HG03469 (cell line): Measurements from ENCODE around the gene GRIA1.

Experiments
- ATAC-seq: cut with Tn5 transposase; IDR thresholded peaks from one replicate; pipeline ENCODE4 v1.9.1; 2021; ENCODE audit warnings: mild to moderate bottlenecking, moderate library complexity, moderate number of reproducible peaks; ENCODE audit not compliant: unreplicated experiment

GRIA1 gene

DNA sequence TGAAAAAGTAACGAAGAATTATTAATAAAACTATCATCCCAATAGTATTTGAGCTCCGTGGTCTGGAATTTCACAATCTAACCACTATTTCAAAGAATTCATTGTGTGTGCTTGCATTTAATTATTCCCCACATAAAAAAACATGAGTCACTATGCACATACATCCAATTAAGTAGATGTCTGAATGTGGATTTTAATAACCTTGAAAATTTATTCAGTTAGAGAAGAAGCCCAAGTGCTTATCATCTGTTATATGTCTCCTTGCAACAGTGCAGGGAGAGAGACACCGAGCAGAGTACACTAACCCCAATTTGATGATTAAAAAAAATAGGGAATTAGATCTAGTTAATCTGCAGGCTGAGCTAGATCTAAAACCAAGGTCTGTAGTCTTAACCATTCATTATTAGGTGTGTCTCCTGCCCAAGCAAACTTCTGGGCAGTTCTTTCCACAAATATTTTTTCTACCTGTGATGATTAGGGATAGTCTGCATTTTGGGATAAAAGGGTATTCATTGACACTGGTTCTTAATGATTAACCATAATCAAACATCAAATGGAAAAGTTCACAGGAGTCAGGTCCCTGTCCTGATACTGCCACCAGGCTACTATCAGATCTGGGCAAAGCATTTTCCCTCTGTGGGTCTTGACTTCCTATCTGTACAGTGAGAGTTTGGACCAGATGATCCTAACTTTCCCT, 164.2 kb downstream of the GRIA1 start:
- ATAC-seq: no peak

DNA sequence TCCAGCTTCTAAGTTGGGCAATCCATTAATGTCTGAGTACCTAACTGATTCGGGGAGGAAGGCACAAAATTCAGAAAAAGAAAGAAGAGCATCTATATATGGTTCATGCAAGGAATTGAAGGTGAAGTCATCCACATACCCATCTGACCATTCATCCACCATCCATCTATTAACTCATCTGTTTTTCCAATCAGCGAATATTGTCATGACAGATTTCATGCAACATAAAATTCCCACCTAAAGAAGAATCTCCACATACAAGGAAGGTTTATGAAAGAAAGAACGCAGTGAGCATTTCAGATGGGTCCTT, 164.7 kb downstream of the GRIA1 start:
- no peak for ATAC-seq

DNA sequence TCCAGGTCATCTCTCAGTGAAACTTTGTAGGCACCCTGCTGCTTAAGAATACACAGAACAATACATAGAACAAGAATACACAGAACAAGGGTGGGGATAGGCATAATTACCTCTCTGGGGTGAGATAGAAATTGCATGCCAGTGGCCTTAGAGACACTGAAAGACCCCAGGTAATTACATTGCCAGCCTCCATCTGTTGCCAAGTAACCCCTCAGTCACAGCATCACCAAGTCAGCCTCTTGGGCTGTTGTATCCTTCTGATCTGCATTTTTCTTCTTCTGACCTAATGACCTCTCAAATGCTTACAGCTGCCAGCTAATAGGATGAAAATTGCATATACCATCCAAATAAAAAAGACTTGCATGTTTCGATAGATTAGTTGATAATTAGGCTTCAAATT, 167.7 kb downstream of the GRIA1 start:
- no peak for ATAC-seq

DNA sequence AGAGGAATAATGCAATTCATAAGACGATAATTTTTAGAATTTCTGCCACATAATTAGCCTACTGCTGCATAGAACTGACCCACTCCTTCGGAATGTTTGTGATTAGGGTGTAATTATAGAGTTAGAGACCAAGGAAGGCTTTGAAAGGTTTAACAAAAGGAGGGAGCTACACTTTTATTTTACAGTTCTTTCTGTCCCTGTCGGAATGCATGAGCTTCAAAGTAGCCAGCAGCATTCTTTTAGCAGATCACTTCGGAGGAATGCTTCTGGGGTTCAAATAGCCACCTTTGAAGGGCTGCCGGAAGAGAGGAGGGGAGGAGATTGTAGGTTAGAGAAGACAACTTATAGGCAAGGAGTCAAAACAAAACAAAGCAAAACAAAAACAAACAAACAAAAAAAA, 168.1 kb downstream of the GRIA1 start:
- no peak for ATAC-seq

DNA sequence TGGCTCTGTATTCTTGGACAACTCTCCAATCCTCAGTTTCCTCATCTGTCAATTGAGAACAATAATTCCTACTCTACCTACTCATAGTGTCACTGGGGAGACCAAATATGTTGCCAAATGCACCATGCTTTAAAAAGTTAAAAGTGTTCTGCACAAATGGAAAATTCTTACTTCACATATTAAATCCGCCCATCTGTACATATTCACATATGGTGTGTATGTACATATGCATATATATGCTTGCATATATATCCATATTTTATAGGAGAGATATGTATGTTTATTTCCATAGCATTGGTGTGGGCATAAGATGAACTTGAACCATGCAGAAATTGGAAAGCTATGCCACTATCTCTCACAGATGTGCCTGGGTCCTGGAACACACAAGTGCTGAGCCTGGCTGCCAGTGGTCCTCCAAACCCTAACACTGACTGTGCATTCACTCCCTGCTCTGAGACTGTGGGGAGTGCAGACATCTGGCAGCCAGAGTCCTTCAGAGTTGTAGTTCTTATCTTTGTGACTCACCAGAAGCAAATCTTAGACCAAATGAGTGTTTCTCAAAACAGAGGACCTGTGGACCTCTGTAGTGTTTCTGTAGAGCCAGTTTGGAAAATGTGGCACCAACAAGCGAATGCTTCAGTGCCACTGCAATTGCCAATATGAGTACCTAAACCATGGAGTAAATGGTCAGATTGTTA, 168.7 kb downstream of the GRIA1 start:
- ATAC-seq: no peak

DNA sequence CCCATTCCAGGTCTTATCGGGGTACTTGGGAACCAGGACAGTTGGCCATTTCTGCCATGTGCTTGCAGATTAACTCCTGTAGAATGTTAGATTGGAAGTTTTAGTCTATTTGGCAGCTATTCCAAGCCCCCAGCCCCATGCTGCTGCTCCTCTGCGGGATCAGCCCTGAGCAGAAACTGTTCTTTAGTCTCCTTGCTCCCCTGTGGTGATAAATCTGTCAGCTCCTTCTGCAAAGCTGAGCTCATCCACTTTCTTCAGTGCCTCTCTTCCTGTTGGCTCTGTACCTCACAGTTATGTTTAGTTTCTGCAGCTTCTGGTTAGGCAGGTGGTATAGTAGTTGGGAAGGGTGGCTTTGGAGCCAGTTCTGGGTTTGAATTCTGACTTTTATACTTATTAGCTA, 170.4 kb downstream of the GRIA1 start:
- no peak for ATAC-seq

DNA sequence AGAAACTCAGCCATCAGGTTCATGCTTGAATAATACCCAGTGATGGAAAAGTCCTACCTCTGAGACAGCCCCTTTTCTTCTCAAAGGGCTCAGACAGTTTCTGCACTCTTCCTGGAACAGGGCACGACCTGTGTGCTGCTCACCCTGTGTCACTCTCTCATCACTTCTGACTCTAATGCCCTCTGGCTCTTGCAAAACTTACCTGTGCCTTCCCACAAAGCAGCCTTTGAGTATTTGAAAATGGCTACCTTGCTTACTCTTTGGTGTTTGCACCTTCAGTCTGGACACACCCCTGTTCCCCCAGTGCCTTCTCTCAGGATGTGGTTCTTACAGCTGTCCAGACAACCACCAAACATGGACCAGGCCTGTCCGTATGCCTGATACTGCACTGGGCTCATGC, 171.4 kb downstream of the GRIA1 start:
- ATAC-seq: no peak

DNA sequence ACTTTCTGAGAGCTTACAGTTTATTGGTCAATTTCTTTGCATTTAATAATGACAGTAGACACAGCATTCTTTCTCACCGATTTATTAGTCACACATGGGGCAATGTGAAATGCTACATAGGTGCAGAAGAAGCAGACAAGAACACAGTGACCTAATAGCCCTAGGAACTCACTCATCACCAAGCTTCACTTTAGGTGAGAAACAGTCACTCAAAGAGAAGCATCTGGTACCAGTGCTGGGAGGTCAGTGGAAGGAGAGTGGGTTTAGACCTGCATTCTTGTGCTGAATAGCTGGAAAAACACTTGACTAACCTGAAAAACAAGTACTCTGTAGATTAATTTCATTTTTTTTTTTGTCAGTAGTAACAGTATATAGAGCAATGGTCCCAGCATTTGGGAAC, 179.6 kb downstream of the GRIA1 start:
- ATAC-seq: no peak

DNA sequence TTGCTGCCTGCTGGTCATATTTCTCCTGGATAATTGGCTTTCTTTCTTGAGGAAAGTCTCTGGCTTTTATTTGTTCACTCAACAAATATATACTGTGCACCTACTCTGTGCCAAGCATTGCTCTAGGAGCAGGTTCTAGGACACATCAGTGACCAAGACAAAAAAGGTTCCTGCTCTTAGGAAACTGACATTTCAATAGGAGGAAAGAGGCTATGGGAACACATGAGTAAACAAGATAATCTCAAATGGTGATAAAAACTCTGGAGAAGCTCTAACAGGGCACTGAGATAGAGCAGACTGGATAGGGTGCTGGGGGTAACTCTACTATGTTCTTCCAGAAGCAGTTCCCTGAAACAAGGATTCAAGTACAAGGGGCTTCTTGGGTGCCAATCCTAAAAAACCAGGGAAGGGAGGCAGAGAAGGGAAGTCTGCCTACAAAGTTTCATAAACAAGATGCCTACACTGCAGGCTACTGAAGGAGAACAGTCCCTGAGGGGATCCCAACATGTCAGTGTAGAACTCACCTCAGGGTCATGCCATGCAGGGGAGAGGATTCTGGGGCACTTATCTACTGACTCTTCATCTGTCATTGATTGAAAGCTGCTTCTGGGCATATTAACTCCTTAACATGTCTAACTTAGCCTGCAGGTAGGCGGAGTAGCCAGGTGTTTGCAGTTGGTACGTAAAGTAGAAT, 181.3 kb downstream of the GRIA1 start:
- no peak for ATAC-seq

DNA sequence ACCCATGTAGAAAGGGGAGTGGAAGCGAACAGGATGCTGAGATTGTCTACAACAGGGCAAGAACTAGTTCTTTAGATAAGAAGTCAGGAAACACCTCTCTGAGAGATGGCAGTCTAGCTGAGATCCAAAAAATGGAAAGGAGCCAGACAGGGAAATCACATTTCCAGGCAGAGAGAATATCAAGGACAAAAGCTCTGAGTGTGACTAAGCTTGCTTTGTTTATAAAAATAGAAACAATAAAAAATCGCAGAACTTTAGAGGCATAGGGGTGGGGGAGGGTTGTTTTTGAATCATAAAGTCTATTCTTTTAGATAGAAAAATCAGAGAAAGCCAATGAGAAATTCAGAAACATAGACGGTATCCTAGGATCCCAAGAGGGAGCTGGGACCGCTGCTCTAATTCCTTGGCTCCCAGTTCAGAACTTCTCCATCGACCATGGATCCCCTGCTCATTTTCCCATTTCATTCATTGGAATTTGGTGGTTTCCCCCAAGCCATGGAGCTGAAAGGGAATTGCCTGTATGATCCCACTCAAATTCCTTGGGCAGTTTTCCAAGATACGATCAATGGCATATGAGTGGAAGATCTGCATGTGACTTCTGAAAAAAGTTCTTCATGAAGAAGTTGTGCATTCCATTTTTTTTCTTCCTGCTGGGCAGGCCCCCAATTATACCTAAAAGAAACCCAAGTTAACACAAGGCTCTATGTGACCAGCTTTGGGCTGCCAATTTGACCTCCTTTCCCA, 182.0 kb downstream of the GRIA1 start:
- ATAC-seq: no peak

DNA sequence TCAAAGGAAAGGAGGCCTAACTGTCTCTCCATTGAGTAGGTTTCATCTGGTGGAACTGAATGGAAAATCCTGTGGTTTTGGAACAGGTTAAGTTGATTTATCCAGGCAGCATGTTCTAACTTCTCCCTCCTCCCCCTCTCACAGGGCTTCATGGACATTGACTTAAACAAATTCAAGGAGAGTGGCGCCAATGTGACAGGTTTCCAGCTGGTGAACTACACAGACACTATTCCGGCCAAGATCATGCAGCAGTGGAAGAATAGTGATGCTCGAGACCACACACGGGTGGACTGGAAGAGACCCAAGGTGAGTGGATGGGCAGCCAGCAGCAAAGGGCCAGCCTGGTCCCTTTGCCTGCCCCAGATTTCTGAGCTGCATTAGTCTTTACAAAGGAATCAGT, 183.9 kb downstream of the GRIA1 start:
- no peak for ATAC-seq

DNA sequence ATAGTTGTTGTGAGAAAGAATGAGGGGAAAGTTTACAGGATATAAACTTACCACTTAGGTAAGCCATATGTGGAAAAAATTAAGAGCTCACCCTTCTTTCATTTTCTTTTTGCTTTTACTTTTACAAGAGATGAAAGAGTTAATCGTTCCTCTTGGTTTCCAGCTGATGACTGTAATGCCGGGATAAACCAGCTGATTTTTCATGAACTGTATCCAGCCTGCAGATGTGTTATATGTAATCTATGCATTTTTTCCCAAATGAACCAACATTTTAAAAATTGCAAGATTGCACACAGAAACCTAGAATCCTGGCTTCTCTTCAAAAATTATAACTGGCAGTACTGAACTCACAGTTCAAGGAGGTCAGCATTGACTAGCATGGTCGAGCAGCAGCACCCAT, 185.9 kb downstream of the GRIA1 start:
- no peak for ATAC-seq

DNA sequence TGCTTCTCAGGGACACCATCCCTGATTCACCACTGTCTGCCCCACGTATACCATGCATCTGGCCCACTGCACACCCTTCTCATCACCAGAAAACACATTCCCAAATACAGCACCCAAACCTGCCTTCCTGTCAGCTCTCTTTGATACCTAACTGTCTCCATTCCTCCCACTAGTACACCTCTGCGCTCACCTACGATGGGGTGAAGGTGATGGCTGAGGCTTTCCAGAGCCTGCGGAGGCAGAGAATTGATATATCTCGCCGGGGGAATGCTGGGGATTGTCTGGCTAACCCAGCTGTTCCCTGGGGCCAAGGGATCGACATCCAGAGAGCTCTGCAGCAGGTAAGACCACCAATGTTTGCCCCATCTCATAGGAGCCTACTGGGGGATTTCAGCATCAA, 186.4 kb downstream of the GRIA1 start:
- no peak for ATAC-seq

DNA sequence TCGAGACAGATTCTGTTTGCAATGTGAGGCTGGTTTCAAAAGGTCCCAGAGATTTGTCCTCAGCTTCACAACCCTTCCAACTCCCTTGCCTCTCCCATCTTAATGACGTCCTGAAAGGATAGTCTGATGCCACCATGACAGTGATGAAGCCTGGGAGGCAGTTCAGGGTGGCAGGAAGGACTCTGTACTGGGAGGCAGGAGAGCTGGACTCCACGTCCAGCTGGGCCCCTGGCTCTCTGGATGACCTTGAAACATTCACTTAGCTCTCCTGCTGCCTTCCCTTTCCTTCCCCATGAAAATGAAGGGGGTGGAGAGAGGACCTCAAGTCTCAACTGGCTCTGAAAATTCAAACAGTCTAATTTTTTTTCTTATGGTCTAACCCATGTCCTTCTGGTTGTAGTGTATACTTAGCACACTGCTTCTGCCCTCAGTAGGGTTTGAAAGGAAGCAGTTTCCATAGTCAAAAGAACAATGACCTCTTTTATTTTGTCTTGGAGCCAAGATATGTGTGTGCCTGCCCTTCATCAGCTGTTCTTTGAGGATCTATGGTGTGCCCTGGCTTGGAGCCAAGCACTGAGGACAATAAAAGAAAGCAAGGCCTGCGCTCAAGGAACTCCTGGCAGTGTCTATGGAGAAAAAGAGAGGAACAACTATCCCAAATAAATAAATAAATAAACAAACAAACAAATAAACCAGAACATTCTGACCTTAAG, 188.3 kb downstream of the GRIA1 start:
- ATAC-seq: no peak

DNA sequence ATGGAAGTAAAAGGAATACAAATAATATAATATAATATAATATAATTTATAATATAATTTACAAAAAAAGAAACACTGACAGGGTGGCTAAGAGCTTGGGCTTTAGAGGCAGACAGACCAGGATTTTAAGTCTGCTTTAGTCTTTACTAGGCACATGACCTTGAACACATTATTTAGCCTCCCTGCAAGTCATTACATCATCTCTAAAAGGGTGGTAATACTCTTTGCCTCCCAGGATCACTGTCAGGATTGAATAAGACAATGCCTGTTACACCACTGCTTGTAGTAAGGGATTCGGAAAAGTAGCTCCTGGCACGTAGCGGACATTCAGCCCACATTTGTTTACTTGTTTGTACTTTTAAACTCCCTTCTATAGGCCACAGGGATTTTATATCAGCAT, 199.8 kb downstream of the GRIA1 start:
- no peak for ATAC-seq

DNA sequence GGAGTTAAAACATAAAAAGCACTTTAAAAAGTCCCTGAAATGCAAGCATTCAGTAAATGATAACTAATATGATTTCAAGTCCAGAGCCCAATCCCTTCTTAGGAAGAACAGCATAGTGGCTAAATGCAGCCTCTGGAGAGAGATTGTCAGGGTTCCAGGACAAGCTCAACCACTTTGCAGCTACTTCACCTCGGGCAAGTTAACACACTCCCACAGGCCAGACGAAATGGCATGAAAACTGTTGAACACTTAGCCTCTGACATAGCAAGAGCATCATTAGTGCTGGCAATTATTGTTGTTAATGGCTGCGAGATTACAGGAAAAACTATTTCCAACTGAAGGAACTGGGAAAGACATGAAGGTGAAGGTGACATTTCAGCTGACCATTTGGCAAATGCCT, 205.8 kb downstream of the GRIA1 start:
- no peak for ATAC-seq

DNA sequence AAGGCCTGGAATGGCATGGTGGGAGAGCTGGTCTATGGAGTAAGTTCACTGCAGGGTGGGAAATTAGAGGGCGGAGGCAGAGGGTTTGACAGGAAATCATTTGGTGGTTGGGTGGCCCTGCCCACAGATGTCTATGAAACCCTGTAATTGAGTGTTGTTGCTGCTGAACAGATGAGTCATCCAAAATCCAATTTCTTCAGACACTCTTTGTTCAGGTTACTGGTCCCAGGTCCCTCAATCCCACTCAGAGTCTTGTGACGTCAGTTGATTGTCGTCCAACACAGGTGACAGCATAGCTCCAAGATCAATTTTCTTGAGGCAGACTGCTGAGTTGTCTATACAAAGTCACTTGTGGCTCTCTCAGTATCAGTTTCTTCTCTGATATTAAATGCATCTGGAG, 208.6 kb downstream of the GRIA1 start:
- ATAC-seq: no peak

DNA sequence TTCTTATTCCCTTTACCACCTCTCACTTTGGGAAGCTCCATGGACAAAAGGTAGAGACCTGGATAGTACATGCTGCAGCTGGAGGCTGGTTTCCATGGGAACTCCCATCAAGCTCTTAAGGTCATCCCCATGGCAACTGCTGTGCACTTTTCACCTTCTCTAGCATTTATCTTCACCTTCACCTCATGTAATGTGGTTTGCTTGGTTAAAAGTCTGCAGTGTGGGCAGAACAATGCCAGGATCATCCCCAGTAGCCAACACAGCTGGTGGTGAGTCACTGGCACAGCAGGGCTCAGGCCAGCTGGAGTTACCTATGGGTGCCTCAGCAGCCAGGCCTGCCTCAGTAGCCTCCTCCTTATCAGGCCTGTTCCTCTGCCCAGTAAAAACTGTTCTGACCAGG, 210.5 kb downstream of the GRIA1 start:
- ATAC-seq: no peak

DNA sequence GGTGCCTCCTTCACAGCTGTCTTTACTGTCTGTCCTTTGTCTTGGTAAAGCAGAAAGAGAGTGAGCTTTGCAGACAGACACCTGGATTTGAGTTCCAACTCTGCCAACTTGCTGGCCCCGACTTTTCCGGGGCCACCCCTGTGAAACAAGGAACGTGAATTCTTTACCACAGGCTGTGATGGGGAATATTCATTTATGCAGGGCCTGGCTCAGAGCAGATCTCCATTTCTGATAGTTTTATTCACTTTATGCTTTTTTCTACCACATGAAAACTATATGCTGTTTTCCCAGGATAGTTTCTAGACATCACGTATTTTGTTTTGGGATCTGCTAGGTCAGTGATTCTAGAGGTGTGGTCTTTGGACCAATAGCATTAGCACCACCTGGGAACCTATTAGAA, 211.8 kb downstream of the GRIA1 start:
- no peak for ATAC-seq

DNA sequence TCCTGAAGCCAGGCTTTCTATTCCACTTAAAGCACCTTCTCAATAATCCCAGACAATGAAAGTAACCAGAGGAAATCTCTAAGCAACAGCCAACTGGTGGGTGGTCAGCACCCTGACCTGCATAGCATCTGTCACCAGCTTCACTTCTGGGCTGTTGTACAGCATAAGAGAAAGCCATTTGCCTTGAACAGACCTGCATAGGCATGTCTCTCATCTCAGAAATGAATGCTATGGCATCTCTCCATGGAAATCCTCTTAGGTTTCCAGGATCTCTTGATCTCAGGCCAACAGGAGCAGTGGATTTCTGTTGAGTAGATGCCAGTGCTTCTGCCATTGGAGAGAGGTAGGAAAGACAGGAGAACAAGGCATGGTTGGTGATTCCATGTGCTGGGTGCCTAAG, 213.6 kb downstream of the GRIA1 start:
- no peak for ATAC-seq

DNA sequence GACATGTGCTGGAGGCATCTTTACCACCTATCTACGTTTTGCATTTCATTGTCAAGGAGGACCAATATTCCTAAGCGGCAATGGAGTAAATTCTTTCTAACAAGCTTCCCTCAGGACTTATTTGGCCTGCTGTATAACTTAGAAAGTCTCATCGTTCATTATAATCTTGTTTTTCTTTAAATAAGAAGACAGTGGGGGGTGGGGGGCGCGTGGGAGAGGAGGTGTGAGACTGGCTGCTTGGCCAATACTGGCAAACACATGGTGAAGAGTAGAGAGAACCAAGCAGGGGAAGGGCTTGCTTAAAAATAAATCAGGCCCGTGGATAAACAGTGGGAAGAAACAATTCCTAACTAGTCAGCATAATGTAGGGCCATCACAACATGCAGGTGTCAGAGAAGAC, 217.2 kb downstream of the GRIA1 start:
- no peak for ATAC-seq
